ENCODE measurements around the gene NPTX2.

Gene NPTX2

DNA sequence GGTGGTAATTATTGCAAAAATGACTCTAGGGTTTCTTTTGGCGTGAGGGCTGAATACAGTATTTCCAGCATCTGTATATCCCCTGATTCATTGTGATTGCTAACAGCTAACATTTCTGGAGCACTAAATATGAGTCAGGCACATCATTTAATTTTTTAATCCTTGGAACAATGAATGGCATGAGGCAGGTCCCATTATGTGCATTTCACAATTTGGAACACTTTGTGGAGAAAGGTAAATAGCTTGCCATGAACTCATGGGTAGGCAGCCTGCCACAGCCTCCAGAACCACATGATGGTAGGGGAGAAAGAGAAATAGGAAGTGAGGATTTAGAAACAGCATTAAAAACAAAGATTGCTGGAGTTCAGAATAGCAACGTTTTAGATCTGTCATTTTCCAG, 1.7 kb downstream of the NPTX2 start:
- no peak overlapping the region for H3K27ac ChIP-seq
- H3K4me3 ChIP-seq = peak overlapping the region; percentile 70
- TF ChIP-seq, protein P1, sequence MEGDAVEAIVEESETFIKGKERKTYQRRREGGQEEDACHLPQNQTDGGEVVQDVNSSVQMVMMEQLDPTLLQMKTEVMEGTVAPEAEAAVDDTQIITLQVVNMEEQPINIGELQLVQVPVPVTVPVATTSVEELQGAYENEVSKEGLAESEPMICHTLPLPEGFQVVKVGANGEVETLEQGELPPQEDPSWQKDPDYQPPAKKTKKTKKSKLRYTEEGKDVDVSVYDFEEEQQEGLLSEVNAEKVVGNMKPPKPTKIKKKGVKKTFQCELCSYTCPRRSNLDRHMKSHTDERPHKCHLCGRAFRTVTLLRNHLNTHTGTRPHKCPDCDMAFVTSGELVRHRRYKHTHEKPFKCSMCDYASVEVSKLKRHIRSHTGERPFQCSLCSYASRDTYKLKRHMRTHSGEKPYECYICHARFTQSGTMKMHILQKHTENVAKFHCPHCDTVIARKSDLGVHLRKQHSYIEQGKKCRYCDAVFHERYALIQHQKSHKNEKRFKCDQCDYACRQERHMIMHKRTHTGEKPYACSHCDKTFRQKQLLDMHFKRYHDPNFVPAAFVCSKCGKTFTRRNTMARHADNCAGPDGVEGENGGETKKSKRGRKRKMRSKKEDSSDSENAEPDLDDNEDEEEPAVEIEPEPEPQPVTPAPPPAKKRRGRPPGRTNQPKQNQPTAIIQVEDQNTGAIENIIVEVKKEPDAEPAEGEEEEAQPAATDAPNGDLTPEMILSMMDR (IDR thresholded peaks at IDR 0.05) = no peak
- no peak for DNase-seq (ENCODE audit: low spot score)

DNA sequence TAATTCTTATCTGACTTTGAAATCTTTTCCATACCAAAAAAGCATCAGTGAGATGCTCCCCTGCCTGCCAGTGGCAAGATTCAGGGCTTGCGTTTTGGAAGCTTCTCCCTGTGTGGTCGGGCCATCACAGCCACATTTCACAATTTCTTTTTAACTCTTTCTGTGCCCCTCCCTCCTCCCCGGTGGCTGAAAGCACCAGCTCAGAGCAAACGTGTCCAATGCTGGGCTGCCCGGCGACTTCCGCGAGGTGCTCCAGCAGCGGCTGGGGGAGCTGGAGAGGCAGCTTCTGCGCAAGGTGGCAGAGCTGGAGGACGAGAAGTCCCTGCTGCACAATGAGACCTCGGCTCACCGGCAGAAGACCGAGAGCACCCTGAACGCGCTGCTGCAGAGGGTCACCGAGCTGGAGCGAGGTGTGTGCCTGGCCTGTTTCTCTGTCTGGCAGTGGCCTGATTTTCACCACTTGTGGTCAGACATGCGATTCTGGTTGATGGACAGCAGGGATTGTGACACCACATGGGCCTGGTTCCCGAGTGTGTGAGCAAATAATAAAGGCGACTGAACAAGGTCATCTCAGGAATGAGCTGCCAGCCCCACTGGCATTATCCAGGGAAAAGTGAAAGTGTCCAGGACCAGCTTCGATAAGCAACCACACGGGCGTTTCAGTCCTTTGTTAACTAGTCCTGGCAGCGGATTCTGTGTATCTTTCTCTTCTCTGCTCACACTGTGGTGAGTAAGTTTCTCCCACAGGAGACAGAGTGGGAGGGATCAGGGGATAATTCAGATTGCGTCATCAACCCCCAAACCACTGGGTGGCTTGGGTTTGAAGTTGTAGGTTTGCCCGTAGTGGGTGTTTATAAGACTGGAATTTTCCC, 2.6 kb downstream of the NPTX2 start:
- Histone ChIP-seq H3K4me3 (peak overlapping the region; percentile 47), H3K27ac (no peak overlapping the region)
- TF ChIP-seq, protein P1 (IDR thresholded peaks at IDR 0.05) = no peak
- DNase-seq (ENCODE audit: low spot score) = no peak

DNA sequence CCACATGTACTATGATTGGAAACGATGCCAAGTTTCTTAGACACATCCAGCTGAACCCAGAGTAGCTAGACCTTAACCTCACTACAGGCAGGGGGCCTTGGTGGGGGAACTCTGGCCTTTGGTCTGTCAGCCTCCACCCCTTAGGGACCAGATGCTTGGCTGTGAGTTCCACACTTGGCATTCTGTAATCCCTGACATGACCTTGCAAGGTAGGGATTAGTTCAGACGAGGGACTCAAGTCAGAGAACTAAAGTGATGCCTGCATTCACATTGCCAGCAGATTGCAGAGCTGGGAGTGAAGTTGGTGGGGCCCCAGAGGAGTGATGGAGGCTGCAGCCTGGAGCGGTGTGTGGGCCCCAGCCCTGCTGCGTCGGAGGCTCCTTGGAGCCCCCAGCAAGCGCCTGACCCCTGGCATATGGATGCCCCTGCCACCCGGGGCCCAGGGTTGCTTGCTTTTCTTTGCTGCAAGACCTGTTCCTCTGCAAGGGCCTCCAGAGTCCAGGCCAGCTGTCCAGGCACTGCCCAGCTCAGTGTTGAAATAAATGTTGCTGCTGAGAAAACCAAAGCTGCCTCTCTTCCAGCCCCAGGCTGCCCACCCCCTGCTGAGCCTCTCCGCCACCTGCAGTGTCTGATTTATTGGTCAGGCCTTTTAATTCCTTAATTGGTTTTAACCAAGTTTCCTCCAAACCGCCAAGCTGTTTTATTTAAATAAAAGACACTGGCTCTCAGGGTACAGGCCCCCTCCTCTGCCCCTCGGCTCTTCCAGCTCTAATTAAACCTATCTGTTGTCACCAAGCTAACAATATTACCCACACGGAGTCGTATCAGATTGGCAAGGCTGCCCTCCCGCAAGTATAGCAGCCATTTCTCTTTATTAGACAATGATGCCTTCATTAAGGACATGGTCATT, 4.7 kb downstream of the NPTX2 start:
- Histone ChIP-seq H3K4me3 (no peak overlapping the region), H3K27ac (no peak overlapping the region)
- TF ChIP-seq, protein P1 (IDR thresholded peaks at IDR 0.05) = no peak
- DNase-seq (ENCODE audit: low spot score) = no peak

DNA sequence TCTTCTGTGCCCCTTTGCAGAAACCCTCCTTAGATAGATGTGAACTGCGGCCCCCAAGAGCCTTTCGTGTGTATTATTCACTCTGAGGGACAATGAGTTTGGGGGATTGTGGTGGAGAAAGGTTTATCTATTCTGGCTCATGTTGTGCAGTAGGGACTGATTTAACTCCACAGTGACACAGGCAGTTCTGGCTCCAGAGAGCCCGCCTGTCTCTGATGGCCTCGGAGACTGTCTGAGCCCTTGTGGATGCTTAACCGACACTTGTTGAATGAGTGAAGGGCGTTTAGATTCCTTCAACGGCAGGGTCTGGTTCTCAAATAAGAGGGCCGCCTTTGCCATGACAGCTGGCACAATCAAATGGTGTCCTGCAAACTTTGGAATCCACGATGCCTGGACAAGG, 5.8 kb downstream of the NPTX2 start:
- H3K27ac ChIP-seq = no peak overlapping the region
- TF ChIP-seq, protein P1 (IDR thresholded peaks at IDR 0.05) = no peak
- no peak overlapping the region for H3K4me3 ChIP-seq
- no peak for DNase-seq (ENCODE audit: low spot score)

DNA sequence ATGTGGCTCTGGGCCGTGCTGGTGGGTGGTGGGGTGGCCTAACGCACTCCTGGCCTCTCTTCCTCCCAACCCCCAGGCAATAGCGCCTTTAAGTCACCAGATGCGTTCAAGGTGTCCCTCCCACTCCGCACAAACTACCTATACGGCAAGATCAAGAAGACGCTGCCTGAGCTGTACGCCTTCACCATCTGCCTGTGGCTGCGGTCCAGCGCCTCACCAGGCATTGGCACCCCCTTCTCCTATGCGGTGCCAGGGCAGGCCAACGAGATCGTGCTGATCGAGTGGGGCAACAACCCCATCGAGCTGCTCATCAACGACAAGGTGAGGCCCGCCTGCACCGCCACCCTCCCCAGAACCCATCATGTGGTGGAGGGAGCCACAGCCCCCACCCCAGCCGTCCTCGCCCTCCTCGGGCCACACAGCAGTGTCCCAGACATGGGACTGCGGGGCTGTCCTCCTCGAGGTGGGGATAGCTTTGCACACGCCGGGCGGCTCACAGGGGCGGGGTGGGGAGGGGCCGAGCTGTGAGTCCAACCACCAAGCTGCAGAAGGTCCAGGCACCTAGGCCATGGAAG, 7.8 kb downstream of the NPTX2 start:
- TF ChIP-seq, protein P1 (IDR thresholded peaks at IDR 0.05) = no peak
- no peak for DNase-seq (ENCODE audit: low spot score)
- Histone ChIP-seq H3K4me3 (no peak overlapping the region), H3K27ac (no peak overlapping the region)

DNA sequence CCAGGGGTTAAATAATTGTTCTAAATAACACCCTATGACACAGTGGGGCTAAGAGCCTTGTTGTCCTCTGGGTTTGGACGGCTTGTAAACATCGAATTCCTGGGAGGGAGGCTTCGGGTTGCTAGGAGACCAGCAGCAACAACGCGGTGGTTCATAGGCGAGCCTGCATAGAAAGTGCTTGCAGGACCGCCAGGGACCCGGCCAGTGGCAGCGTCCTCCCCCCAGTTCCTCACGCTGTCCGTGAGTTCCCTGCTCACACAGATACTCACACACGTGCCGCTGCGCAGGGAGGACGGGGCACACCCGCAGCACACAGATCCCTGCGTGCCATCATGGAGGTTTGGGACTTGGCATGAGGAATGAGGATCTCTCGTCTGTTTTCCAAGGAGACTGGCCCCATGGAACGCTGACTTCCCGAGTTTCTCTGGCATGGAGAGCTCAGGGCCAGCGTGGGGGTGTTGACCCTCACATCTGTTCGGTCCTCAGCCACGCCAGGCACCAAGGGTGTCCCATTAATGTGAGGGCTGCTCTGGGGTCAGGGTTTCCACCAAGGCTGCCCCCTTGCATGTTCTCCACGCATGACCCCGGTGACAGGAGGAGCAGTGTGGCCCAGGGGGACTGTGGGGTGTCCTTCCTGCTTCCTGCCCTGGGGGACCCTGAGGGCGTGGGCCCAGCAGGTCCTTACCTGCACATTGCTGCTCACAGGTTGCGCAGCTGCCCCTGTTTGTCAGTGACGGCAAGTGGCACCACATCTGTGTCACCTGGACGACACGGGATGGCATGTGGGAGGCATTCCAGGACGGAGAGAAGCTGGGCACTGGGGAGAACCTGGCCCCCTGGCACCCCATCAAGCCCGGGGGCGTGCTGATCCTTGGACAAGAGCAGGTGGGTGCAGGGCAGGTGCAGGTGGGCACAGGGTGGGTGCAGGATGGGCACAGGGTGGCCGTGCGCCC, 9.7 kb downstream of the NPTX2 start:
- no peak for DNase-seq (ENCODE audit: low spot score)
- Histone ChIP-seq H3K27ac (no peak overlapping the region), H3K4me3 (no peak overlapping the region)
- TF ChIP-seq, protein P1 (IDR thresholded peaks at IDR 0.05) = no peak

All from coronary artery (tissue), 2 donors.